Panc1 (cell line): ENCODE results near the gene CHN1.

Experiments used
- POLR2AphosphoS5 ChIP-seq: IDR thresholded peaks from 2 replicates; pipeline ENCODE4 v1.6.1; 2012; ENCODE audit warnings: mild to moderate bottlenecking, low read depth, low read length, moderate library complexity
- SIN3A ChIP-seq: IDR thresholded peaks from 2 replicates; pipeline ENCODE4 v1.6.1; 2012; ENCODE audit warnings: low read depth, mild to moderate bottlenecking, low read length, moderate library complexity, borderline replicate concordance; ENCODE audit not compliant: insufficient read depth
- TF ChIP-seq, protein P1 (sequence below): fragments of 450-650 bp; IDR thresholded peaks from 2 replicates; pipeline ENCODE4 v1.5.1; 2017; ENCODE audit warnings: mild to moderate bottlenecking
- TF ChIP-seq, protein P2 (sequence below), 2 experiments: IDR thresholded peaks; 2 replicates each; pipeline ENCODE4 v1.6.1; 2011 to 2012; ENCODE audit warnings: low read depth in 2 of 2, control low read depth in 1 of 2, low read length in 1 of 2, mild to moderate bottlenecking in 1 of 2, moderate library complexity in 1 of 2; ENCODE audit not compliant: insufficient read depth in 1 of 2

DNA sequence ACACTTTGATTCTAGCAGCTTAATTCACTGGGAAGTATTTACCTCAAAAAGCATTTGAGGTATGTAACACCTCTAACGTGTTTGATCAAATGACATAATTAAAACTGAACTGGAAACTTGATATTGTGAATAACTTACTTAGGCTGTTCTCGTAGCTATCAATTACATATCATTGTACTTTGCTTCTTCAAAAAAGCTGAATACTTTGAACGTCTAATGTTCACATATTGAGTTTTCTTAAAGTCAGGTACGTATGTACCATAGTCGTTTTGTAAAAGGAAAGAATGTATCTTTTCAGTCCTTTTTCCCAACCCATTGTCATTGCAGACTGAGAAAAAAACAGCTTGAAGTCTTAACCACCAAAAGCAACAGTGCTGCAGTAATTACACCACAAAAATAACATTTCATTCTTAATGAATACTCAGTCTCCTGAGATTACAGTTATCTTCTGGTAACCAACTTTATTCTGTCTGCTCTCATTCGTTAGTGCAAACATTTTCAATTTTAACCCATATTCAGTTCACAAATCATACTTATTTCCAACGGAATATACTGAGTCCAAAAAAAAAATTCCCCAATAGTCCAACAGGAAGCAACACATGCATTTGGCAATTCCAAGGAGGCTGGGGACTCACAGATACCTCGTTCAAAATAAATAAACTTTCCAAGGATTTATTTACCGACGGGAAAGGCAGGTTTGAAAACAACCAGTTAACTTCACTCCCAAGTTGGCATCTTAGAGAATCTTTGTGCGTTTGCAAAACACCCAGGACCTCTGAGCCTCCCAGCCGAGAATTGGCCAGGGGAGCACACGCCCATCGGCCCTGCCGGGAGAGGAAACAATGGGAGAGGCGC lies 1.1 kb downstream of the CHN1 start:
- TF ChIP-seq, protein P1, sequence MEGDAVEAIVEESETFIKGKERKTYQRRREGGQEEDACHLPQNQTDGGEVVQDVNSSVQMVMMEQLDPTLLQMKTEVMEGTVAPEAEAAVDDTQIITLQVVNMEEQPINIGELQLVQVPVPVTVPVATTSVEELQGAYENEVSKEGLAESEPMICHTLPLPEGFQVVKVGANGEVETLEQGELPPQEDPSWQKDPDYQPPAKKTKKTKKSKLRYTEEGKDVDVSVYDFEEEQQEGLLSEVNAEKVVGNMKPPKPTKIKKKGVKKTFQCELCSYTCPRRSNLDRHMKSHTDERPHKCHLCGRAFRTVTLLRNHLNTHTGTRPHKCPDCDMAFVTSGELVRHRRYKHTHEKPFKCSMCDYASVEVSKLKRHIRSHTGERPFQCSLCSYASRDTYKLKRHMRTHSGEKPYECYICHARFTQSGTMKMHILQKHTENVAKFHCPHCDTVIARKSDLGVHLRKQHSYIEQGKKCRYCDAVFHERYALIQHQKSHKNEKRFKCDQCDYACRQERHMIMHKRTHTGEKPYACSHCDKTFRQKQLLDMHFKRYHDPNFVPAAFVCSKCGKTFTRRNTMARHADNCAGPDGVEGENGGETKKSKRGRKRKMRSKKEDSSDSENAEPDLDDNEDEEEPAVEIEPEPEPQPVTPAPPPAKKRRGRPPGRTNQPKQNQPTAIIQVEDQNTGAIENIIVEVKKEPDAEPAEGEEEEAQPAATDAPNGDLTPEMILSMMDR, result no peak
- no peak for TF ChIP-seq POLR2AphosphoS5
- TF ChIP-seq, protein P2, sequence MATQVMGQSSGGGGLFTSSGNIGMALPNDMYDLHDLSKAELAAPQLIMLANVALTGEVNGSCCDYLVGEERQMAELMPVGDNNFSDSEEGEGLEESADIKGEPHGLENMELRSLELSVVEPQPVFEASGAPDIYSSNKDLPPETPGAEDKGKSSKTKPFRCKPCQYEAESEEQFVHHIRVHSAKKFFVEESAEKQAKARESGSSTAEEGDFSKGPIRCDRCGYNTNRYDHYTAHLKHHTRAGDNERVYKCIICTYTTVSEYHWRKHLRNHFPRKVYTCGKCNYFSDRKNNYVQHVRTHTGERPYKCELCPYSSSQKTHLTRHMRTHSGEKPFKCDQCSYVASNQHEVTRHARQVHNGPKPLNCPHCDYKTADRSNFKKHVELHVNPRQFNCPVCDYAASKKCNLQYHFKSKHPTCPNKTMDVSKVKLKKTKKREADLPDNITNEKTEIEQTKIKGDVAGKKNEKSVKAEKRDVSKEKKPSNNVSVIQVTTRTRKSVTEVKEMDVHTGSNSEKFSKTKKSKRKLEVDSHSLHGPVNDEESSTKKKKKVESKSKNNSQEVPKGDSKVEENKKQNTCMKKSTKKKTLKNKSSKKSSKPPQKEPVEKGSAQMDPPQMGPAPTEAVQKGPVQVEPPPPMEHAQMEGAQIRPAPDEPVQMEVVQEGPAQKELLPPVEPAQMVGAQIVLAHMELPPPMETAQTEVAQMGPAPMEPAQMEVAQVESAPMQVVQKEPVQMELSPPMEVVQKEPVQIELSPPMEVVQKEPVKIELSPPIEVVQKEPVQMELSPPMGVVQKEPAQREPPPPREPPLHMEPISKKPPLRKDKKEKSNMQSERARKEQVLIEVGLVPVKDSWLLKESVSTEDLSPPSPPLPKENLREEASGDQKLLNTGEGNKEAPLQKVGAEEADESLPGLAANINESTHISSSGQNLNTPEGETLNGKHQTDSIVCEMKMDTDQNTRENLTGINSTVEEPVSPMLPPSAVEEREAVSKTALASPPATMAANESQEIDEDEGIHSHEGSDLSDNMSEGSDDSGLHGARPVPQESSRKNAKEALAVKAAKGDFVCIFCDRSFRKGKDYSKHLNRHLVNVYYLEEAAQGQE (IDR thresholded peaks at IDR 0.05; ENCODE audit: insufficient read depth in 1 of 2, low read depth in 2 of 2, low read length in 1 of 2), result no peak
- no peak for TF ChIP-seq SIN3A
